Activated CD8-positive, alpha-beta memory T cell treated with anti-CD3 and anti-CD28 coated beads, Interleukin-2, amount 10 ng/mL, durations not matched to agents 7 days and 5 days (primary cell): ENCODE measurements around the gene CPT1B. TPM values are rescaled to one million over a fixed set of nuclear protein-coding genes. Genes with fewer than 3 reads are reported as not detected.

ENCODE experiments used
- ATAC-seq: fragments of 150-1000 bp; cut with Tn5 transposase; one replicate; pipeline ENCODE4 v1.10.0; 2021; ENCODE audit warnings: moderate library complexity
- CTCF ChIA-PET: fragments of 350-600 bp; sonication (Branson Sonifier 250); formaldehyde crosslinking; loops from one replicate; lab custom pipeline; 2021; ENCODE audit warnings: antibody characterized with exemption; lab: Charles Lee
- DNase-seq: peaks from one replicate; pipeline ENCODE4 v3.0.0-alpha.2; 2020
- H3K27ac Mint-ChIP-seq: one replicate; pipeline ENCODE4 v1.8.0; 2021; ENCODE audit warnings: mild to moderate bottlenecking, mixed read lengths
- H3K27me3 Mint-ChIP-seq: one replicate; pipeline ENCODE4 v1.8.0; 2021; ENCODE audit warnings: mixed read lengths
- H3K36me3 Mint-ChIP-seq: one replicate; pipeline ENCODE4 v1.8.0; 2021; ENCODE audit warnings: mild to moderate bottlenecking, mixed read lengths
- H3K4me1 Mint-ChIP-seq: one replicate; pipeline ENCODE4 v1.8.0; 2021; ENCODE audit warnings: mixed read lengths
- H3K4me3 Mint-ChIP-seq: one replicate; pipeline ENCODE4 v1.8.0; 2021; ENCODE audit warnings: mild to moderate bottlenecking, moderate library complexity, mixed read lengths
- H3K9me3 Mint-ChIP-seq: one replicate; pipeline ENCODE4 v1.8.0; 2022; ENCODE audit warnings: low read depth, mixed read lengths
- total RNA-seq, 2 experiments: library from RNA; stranded (reverse); gene quantifications; one replicate each; pipeline ENCODE4 v1.2.3, GENCODE V29; 2021

The CPT1B gene
- total RNA-seq, 2 experiments from 2014 or later: 80.1 to 87.6 TPM

DNA sequence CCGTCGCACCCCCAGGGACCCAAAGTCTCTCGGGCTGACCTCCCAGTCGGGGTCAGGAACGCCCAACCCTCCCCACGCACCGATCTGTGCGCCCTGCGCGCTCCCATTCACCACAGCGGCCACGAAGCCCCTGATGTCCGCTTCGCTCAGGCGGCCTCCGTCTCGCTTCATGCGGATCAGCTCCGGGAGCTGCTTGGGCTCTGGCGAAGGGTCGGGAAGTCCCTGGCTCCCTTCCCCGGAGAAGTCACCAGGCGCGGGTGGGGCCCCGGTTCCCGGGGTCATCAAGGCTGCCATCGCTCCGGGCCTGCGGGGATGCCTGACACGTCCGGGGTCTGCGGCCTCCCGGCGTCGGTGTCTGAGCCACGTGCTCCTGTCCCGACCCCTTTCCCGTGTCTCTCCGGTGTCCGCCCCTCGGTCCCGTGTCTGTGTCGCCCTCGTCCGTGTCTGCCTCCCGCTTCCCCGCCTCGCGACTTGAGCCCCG lies 48.8 kb downstream of the CPT1B start:
- Mint-ChIP-seq H3K36me3 (peaks cover 14% of the 10 kb centered on the region), H3K27ac (peak overlapping the region; percentile 94), H3K27me3 (no peaks in the 10 kb centered on the region), H3K4me3 (peak overlapping the region; percentile 80), H3K4me1 (peaks cover 52% of the 10 kb centered on the region), H3K9me3 (no peaks in the 10 kb centered on the region)
- ATAC-seq (no peak), DNase-seq (no peak)
- CTCF ChIA-PET: interaction anchor here (1.0 to 7.1 kb wide), 7 partner anchors 10 to 187 kb away, joined by 3 to 69 read pairs (median 8); partner anchors contain the start of genes KLHDC7B and SYCE3

- Mint-ChIP-seq H3K4me1 (peaks cover 49% of the 10 kb centered on the region), H3K4me3 (peak overlapping the region; percentile 80), H3K36me3 (peaks cover 15% of the 10 kb centered on the region), H3K27me3 (no peaks in the 10 kb centered on the region), H3K27ac (peak overlapping the region; percentile 94), H3K9me3 (no peaks in the 10 kb centered on the region)
- DNase-seq (no peak), ATAC-seq (no peak)
- CTCF ChIA-PET: interaction anchor here (1.2 to 7.1 kb wide), 7 partner anchors 11 to 187 kb away, joined by 3 to 69 read pairs (median 29); partner anchors contain the start of genes KLHDC7B and SYCE3
Measured at GRCh38 chr22:50528682-50529415, 49.4 kb downstream of the CPT1B start.

- H3K27me3 Mint-ChIP-seq: no peaks in the 10 kb centered on the region
- DNase-seq (no peak), ATAC-seq (no peak)
- CTCF ChIA-PET: interaction anchor here (1.8 to 7.1 kb wide), 6 partner anchors 11 to 92 kb away, joined by 5 to 69 read pairs (median 31); partner anchors contain the start of genes KLHDC7B and SYCE3
- peaks cover 49% of the 10 kb centered on the region for H3K4me1 Mint-ChIP-seq
- peak overlapping the region; percentile 80 for H3K4me3 Mint-ChIP-seq
- H3K27ac Mint-ChIP-seq: peak overlapping the region; percentile 94
- H3K9me3 Mint-ChIP-seq: no peaks in the 10 kb centered on the region
- H3K36me3 Mint-ChIP-seq: peaks cover 19% of the 10 kb centered on the region
Measured at GRCh38 chr22:50527921-50528681, 50.1 kb downstream of the CPT1B start.

GRCh38 chr22:50526834-50527801 lies 51.1 kb downstream of the CPT1B start:
- Mint-ChIP-seq H3K4me1 (peaks cover 44% of the 10 kb centered on the region), H3K27me3 (no peaks in the 10 kb centered on the region), H3K4me3 (peak overlapping the region; percentile 80), H3K9me3 (no peaks in the 10 kb centered on the region), H3K27ac (peak overlapping the region; percentile 94), H3K36me3 (peaks cover 22% of the 10 kb centered on the region)
- ATAC-seq (peak; percentile 7), DNase-seq (peak; percentile 82)
- CTCF ChIA-PET: interaction anchor here (0.6 to 7.1 kb wide), 7 partner anchors 12 to 93 kb away, joined by 3 to 69 read pairs (median 29); partner anchors contain the start of genes LMF2 and SYCE3

GRCh38 chr22:50526108-50526833 lies 52.0 kb downstream of the CPT1B start:
- ATAC-seq: peak; percentile 35
- no peaks in the 10 kb centered on the region for H3K9me3 Mint-ChIP-seq
- H3K4me3 Mint-ChIP-seq: peak overlapping the region; percentile 80
- peaks cover 22% of the 10 kb centered on the region for H3K36me3 Mint-ChIP-seq
- peaks cover 44% of the 10 kb centered on the region for H3K4me1 Mint-ChIP-seq
- no peaks in the 10 kb centered on the region for H3K27me3 Mint-ChIP-seq
- peak; percentile 93 for DNase-seq
- H3K27ac Mint-ChIP-seq: peak overlapping the region; percentile 94
- CTCF ChIA-PET: interaction anchor here (0.8 to 7.1 kb wide), 35 partner anchors 9 to 282 kb away, joined by 3 to 81 read pairs (median 6); partner anchors contain the start of genes ARSA, CHKB, HDAC10 and KLHDC7B

GRCh38 chr22:50525858-50526107 lies 52.4 kb downstream of the CPT1B start:
- Mint-ChIP-seq H3K27ac (peak overlapping the region; percentile 77), H3K9me3 (no peaks in the 10 kb centered on the region), H3K27me3 (no peaks in the 10 kb centered on the region), H3K36me3 (peaks cover 25% of the 10 kb centered on the region), H3K4me1 (peaks cover 44% of the 10 kb centered on the region), H3K4me3 (peak overlapping the region; percentile 80)
- no peak for ATAC-seq
- CTCF ChIA-PET: interaction anchor here (0.6 to 7.1 kb wide), 37 partner anchors 10 to 281 kb away, joined by 3 to 81 read pairs (median 5); partner anchors contain the start of genes ARSA, CHKB, HDAC10 and KLHDC7B
- DNase-seq: no peak

GRCh38 chr22:50525104-50525857 lies 52.9 kb downstream of the CPT1B start, which contains the start of gene SCO2:
TSS of gene SCO2 (minus strand) at chr22:50525598. CDS start at chr22:50524411, 1,187 bp downstream.
- Mint-ChIP-seq H3K36me3 (peaks cover 25% of the 10 kb centered on the region), H3K9me3 (no peaks in the 10 kb centered on the region), H3K4me1 (peaks cover 44% of the 10 kb centered on the region), H3K27me3 (no peaks in the 10 kb centered on the region), H3K4me3 (peak within 1 kb of the TSS; percentile 80), H3K27ac (peak within 1 kb of the TSS; percentile 94)
- peak; percentile 97 for DNase-seq
- peak; percentile 59 for ATAC-seq
- CTCF ChIA-PET: interaction anchor here (0.6 to 7.1 kb wide), 38 partner anchors 10 to 281 kb away, joined by 3 to 81 read pairs (median 5); partner anchors contain the start of genes ARSA, CHKB, HDAC10 and KLHDC7B

- Mint-ChIP-seq H3K27ac (peak overlapping the region; percentile 77), H3K4me1 (peaks cover 44% of the 10 kb centered on the region), H3K9me3 (no peaks in the 10 kb centered on the region), H3K4me3 (peak overlapping the region; percentile 80), H3K36me3 (peaks cover 28% of the 10 kb centered on the region), H3K27me3 (no peaks in the 10 kb centered on the region)
- CTCF ChIA-PET: interaction anchor here (0.9 to 7.1 kb wide), 18 partner anchors 10 to 280 kb away, joined by 3 to 81 read pairs (median 7); partner anchors contain the start of genes ARSA, CHKB, HDAC10 and LMF2
- ATAC-seq: no peak
- DNase-seq: no peak
Measured at GRCh38 chr22:50524676-50525103, 53.5 kb downstream of the CPT1B start.

DNA sequence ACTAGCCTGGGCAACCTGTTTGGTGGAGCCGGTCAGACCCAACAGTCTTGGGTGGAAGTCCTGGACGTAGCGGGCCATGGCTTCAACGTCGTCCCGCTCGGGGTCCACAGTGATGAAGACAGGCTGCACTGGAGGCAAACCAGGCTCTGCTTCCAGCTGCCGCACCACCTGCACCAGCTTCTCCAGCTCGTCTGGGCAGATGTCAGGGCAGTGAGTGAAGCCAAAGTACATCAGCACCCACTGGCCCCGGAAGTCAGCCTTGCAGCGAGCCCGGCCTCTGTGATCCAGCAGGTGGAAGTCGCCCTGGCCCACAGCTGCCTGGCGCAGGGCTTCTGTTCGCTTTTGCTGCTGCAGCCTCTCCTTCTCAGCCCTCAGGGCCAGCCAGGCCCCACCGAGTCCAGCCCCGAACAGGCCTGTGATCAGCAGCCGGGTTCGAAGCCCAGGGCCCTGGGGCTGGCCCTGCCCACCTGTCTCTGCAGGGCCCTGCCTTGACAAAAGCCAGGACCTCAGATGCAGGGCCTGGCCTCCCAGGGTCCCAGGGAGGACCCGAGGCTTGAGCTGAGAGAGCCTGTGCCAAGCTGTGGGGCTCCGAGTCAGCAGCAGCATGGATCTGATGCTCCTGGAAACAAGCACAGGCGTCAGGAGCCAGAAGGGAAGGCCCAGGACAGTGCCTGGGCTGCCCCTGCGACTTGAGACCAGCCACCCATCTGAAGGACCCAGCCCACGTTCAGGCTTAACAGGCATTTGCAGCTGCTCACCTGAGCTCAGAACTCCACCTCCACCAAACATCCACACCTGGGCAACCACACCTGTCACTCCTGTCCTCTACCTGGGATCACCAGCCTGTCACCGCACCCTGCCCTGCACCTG lies 54.2 kb downstream of the CPT1B start:
- no peak for DNase-seq
- H3K9me3 Mint-ChIP-seq: no peaks in the 10 kb centered on the region
- peak overlapping the region; percentile 80 for H3K4me3 Mint-ChIP-seq
- no peak for ATAC-seq
- peak overlapping the region; percentile 77 for H3K27ac Mint-ChIP-seq
- peaks cover 41% of the 10 kb centered on the region for H3K4me1 Mint-ChIP-seq
- no peaks in the 10 kb centered on the region for H3K27me3 Mint-ChIP-seq
- CTCF ChIA-PET: interaction anchor here (1.4 to 7.1 kb wide), 9 partner anchors 9 to 158 kb away, joined by 3 to 81 read pairs (median 22); partner anchors contain the start of genes ARSA, LMF2, NCAPH2 and SYCE3
- peaks cover 32% of the 10 kb centered on the region for H3K36me3 Mint-ChIP-seq

DNA sequence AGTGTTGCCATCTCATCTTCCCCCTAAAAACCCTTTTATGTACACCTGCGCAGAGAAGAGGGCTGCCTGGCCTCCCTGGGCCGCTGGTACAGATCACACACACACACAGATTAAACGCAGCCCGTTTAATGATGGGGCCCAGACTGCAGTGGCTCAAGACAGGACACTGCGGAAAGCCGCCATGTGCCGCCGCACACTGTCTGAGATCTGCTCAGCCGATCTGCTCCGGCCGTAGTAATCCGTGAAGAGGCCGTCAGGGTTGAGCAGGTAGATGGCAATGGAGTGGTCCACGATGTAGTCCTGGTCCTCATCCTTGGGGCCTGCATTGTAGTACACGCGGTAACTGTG lies 54.8 kb downstream of the CPT1B start:
- DNase-seq (no peak), ATAC-seq (no peak)
- H3K36me3 Mint-ChIP-seq: peaks cover 34% of the 10 kb centered on the region
- H3K4me3 Mint-ChIP-seq: peak overlapping the region; percentile 27
- H3K27me3 Mint-ChIP-seq: no peaks in the 10 kb centered on the region
- no peak overlapping the region for H3K27ac Mint-ChIP-seq
- peaks cover 35% of the 10 kb centered on the region for H3K4me1 Mint-ChIP-seq
- no peaks in the 10 kb centered on the region for H3K9me3 Mint-ChIP-seq
- CTCF ChIA-PET: interaction anchor here (4.6 to 7.1 kb wide), 2 partner anchors 13 to 42 kb away, joined by 69 to 79 read pairs; partner anchors contain the start of genes LMF2, NCAPH2 and SYCE3
